GM12872 (cell line): ENCODE measurements around the gene GNL3.

Experiments used
- TF ChIP-seq, protein P1 (sequence below): IDR thresholded peaks from 3 replicates; pipeline ENCODE4 v1.5.1; 2011; ENCODE audit warnings: low read depth, mild to moderate bottlenecking, low read length, moderate library complexity; ENCODE audit not compliant: insufficient read depth

Gene GNL3

GRCh38 chr3:52693071-52693470, 7.2 kb downstream of the GNL3 start:
- TF ChIP-seq, protein P1, sequence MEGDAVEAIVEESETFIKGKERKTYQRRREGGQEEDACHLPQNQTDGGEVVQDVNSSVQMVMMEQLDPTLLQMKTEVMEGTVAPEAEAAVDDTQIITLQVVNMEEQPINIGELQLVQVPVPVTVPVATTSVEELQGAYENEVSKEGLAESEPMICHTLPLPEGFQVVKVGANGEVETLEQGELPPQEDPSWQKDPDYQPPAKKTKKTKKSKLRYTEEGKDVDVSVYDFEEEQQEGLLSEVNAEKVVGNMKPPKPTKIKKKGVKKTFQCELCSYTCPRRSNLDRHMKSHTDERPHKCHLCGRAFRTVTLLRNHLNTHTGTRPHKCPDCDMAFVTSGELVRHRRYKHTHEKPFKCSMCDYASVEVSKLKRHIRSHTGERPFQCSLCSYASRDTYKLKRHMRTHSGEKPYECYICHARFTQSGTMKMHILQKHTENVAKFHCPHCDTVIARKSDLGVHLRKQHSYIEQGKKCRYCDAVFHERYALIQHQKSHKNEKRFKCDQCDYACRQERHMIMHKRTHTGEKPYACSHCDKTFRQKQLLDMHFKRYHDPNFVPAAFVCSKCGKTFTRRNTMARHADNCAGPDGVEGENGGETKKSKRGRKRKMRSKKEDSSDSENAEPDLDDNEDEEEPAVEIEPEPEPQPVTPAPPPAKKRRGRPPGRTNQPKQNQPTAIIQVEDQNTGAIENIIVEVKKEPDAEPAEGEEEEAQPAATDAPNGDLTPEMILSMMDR, result no peak

GRCh38 chr3:52694528-52695189, 8.8 kb downstream of the GNL3 start:
- TF ChIP-seq, protein P1, result no peak

GRCh38 chr3:52695798-52696671, 10.2 kb downstream of the GNL3 start:
- TF ChIP-seq, protein P1, result no peak

DNA sequence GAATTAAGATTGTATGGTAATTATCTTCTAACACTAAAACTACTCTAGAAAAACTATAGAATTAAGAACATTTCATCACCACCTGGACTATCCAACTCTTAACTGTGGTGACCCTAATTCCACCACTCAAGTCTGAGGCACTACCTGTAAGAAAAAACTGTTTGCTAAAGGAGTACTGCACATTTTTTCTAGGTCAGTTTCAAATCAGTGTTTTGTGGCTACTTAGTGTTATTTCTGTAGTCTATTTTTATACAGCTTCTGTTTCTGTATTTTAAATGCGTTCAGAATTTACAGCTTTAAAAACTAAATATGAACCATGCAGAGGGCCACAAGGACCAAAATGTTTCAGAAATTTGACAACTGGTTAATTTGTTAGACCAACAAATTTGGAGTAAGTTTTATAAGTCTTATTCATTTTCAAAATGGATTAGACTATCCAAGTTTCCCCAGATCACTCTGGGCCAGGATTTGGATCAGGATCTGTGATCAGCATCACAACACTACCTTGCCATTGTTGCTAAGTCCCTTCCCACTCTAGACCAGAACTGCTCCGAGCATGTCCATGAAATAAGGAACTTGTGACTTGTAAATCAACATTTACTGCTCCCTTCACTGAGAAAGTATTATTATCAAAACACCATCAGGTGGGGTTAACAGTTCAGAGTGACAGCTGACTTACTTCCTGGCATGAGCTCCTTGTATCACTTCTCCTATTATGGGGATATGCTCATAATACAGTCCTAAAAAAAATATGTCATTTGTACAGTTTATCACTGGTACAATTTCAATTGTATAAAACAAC, 11.2 kb downstream of the GNL3 start:
- TF ChIP-seq, protein P1, result no peak

- TF ChIP-seq, protein P1, result no peak
Measured at GRCh38 chr3:52697632-52697965, 11.8 kb downstream of the GNL3 start.

GRCh38 chr3:52703341-52703740, 17.5 kb downstream of the GNL3 start:
- TF ChIP-seq, protein P1, result no peak
